Renal cortical epithelial cell (primary cell): ENCODE results near the gene SLC5A9. TPM values are rescaled to one million over a fixed set of nuclear protein-coding genes. Genes with fewer than 3 reads are reported as not detected.
"Not testable (repeated sequence)": the region's sequence is repeated elsewhere in the genome, so short reads cannot be mapped to it uniquely, and the experiment has no call there.

ENCODE experiments used
- DNase-seq: peaks from one replicate; pipeline ENCODE4 v3.0.0-alpha.2; 2011; ENCODE audit warnings: low read depth
- total RNA-seq: library from RNA; depleted of rRNA; stranded (reverse); fragments of >200 nt; gene quantifications from 2 replicates; pipeline ENCODE4 v1.2.3, GENCODE V29; 2014

Gene SLC5A9
- total RNA-seq, 1 donor from 2014 or later, result 1.6 TPM

GRCh38 chr1:48242141-48242736, 19.7 kb downstream of the SLC5A9 start:
- DNase-seq, result no peak

GRCh38 chr1:48245106-48245505, 22.6 kb downstream of the SLC5A9 start:
- no peak for DNase-seq

- peak; percentile 61 for DNase-seq
Measured at GRCh38 chr1:48246727-48247126, 24.2 kb downstream of the SLC5A9 start.

GRCh38 chr1:48248356-48248755, 25.8 kb downstream of the SLC5A9 start:
- no peak for DNase-seq

- DNase-seq, result no peak
Measured at GRCh38 chr1:48249868-48250267, 27.4 kb downstream of the SLC5A9 start.

GRCh38 chr1:48250572-48250971, 28.1 kb downstream of the SLC5A9 start:
- no peak for DNase-seq

- no peak for DNase-seq
Measured at GRCh38 chr1:48251323-48251722, 28.8 kb downstream of the SLC5A9 start.

- DNase-seq, result peak; percentile 4
Measured at GRCh38 chr1:48251821-48252220, 29.3 kb downstream of the SLC5A9 start.

GRCh38 chr1:48254254-48254653, 31.7 kb downstream of the SLC5A9 start:
- peak; percentile 55 for DNase-seq

GRCh38 chr1:48258106-48258505, 35.6 kb downstream of the SLC5A9 start:
- DNase-seq, result no peak

GRCh38 chr1:48261881-48262400, 39.4 kb downstream of the SLC5A9 start:
- DNase-seq, result no peak

- DNase-seq, result no peak
Measured at GRCh38 chr1:48263041-48263440, 40.5 kb downstream of the SLC5A9 start.

GRCh38 chr1:48266576-48266975, 44.1 kb downstream of the SLC5A9 start:
- DNase-seq, result no peak

GRCh38 chr1:48277437-48277836, 54.9 kb downstream of the SLC5A9 start:
- not testable (repeated sequence) for DNase-seq

- DNase-seq, result not testable (repeated sequence)
Measured at GRCh38 chr1:48282329-48282728, 59.8 kb downstream of the SLC5A9 start.

- DNase-seq, result not testable (repeated sequence)
Measured at GRCh38 chr1:48284696-48285420, 62.3 kb downstream of the SLC5A9 start.

GRCh38 chr1:48285525-48285924, 63.0 kb downstream of the SLC5A9 start:
- DNase-seq, result no peak

GRCh38 chr1:48291421-48291820, 68.9 kb downstream of the SLC5A9 start:
- DNase-seq, result no peak

GRCh38 chr1:48292706-48293105, 70.2 kb downstream of the SLC5A9 start:
- DNase-seq, result no peak

GRCh38 chr1:48294094-48294493, 71.6 kb downstream of the SLC5A9 start:
- DNase-seq, result not testable (repeated sequence)

- DNase-seq, result no peak
Measured at GRCh38 chr1:48294656-48295055, 72.1 kb downstream of the SLC5A9 start.
